HepG2 (cell line): ENCODE data around the gene STPG4. TPM values are rescaled to one million over a fixed set of nuclear protein-coding genes. Genes with fewer than 3 reads are reported as not detected.
A peak's percentile ranks its signal among the peaks of the same experiment; 100 is the strongest.

Experiments used
- BRCA1 ChIP-seq: sonication (generic); formaldehyde crosslinking; IDR thresholded peaks from 2 replicates; pipeline ENCODE4 v1.4.0; 2020; ENCODE audit warnings: missing genetic modification reagents
- CREB1 ChIP-seq, 2 experiments: fragments of 450-650 bp in 1 of 2; IDR thresholded peaks; 2 replicates each; pipeline ENCODE4 v1.6.1; 2016 to 2017; ENCODE audit warnings: control low read depth in 1 of 2, mild to moderate bottlenecking in 1 of 2, missing compliant biosample characterization in 1 of 2, missing genetic modification characterization in 1 of 2
- GPBP1L1 ChIP-seq: sonication (generic); formaldehyde crosslinking; IDR thresholded peaks from 2 replicates; pipeline ENCODE4 v1.5.0; 2020; ENCODE audit warnings: mild to moderate bottlenecking, missing genetic modification reagents
- IRF9 ChIP-seq: sonication (generic); formaldehyde crosslinking; IDR thresholded peaks from 2 replicates; pipeline ENCODE4 v1.8.0; 2022; ENCODE audit warnings: missing genetic modification reagents, mild to moderate bottlenecking, borderline replicate concordance
- MED13 ChIP-seq: sonication (generic); formaldehyde crosslinking; IDR thresholded peaks from 2 replicates; pipeline ENCODE4 v1.5.0; 2020; ENCODE audit warnings: missing genetic modification reagents
- MTF2 ChIP-seq: sonication (generic); formaldehyde crosslinking; IDR thresholded peaks from 2 replicates; pipeline ENCODE4 v1.5.0; 2020; ENCODE audit warnings: missing genetic modification reagents, borderline replicate concordance
- NRL ChIP-seq: sonication (generic); formaldehyde crosslinking; IDR thresholded peaks from 2 replicates; pipeline ENCODE4 v1.5.0; 2020; ENCODE audit warnings: missing genetic modification reagents, mild to moderate bottlenecking, moderate library complexity, borderline replicate concordance
- PHB2 ChIP-seq: fragments of 450-650 bp; IDR thresholded peaks from 2 replicates; pipeline ENCODE4 v1.6.1; 2018; ENCODE audit not compliant: partially characterized antibody
- POLR2AphosphoS2 ChIP-seq: IDR thresholded peaks from 2 replicates; pipeline ENCODE4 v1.6.1; 2011; ENCODE audit warnings: low read depth, low read length, improper control_type of control experiment
- SYNCRIP ChIP-seq: fragments of 200-400 bp; formaldehyde crosslinking; IDR thresholded peaks from 2 replicates; pipeline ENCODE4 v1.6.1; 2018; ENCODE audit warnings: mild to moderate bottlenecking, low read depth, low read length; ENCODE audit not compliant: insufficient read depth
- ZBTB40 ChIP-seq, 2 experiments: fragments of 450-650 bp in 1 of 2; sonication (generic) in 1 of 2; formaldehyde crosslinking in 1 of 2; IDR thresholded peaks; 2 replicates each; pipeline versions ENCODE4 v1.6.1 to v1.8.0; 2016 to 2022; ENCODE audit warnings: antibody characterized with exemption in 1 of 2, mild to moderate bottlenecking in 1 of 2, missing genetic modification reagents in 1 of 2
- ZFP1 ChIP-seq: IDR thresholded peaks from 2 replicates; pipeline ENCODE4 v1.6.1; 2016
- ZFX ChIP-seq: sonication (generic); formaldehyde crosslinking; IDR thresholded peaks from 2 replicates; pipeline ENCODE4 v1.4.0; 2020; ENCODE audit warnings: mild to moderate bottlenecking, low read depth, missing genetic modification reagents, moderate library complexity
- ZNF343 ChIP-seq: sonication (generic); formaldehyde crosslinking; IDR thresholded peaks from 2 replicates; pipeline ENCODE4 v1.4.0; 2020; ENCODE audit warnings: mild to moderate bottlenecking, missing genetic modification reagents
- ZNF510 ChIP-seq: sonication (generic); formaldehyde crosslinking; IDR thresholded peaks from 2 replicates; pipeline ENCODE4 v1.4.0; 2020; ENCODE audit warnings: low read depth, mild to moderate bottlenecking, missing genetic modification reagents
- ZNF703 ChIP-seq: sonication (generic); formaldehyde crosslinking; IDR thresholded peaks from 2 replicates; pipeline ENCODE4 v1.5.1; 2020; ENCODE audit warnings: missing genetic modification reagents, mild to moderate bottlenecking, moderate library complexity, borderline replicate concordance
- ZNF720 ChIP-seq: sonication (generic); formaldehyde crosslinking; IDR thresholded peaks from 2 replicates; pipeline ENCODE4 v1.4.0; 2020; ENCODE audit warnings: missing genetic modification reagents
- polyA plus RNA-seq, 8 experiments: library from polyadenylated mRNA; depleted of rRNA in 3 of 8; stranded (reverse) in 7 of 8; unstranded in 1 of 8; fragments of >200 nt; fragmentation: Illumina TruSeq in 4 of 8; extraction: Trizol in 4 of 8; gene quantifications; 2 replicates each; pipeline versions ENCODE4 v1.2.1 to v1.2.3, GENCODE V29; 2011 to 2016; ENCODE audit warnings: low read depth in 4 of 8, missing spikeins in 1 of 8, mixed read lengths in 1 of 8; ENCODE audit not compliant: insufficient read depth in 1 of 8
- total RNA-seq, 5 experiments: library from RNA; depleted of rRNA; stranded (reverse); fragments of >200 nt; fragmentation: Illumina TruSeq; extraction: Trizol; gene quantifications; 2 replicates each; pipeline ENCODE4 v1.2.3, GENCODE V29; 2016; ENCODE audit warnings: low read depth in 1 of 5

Gene STPG4
- total and polyA plus RNA-seq, 2 of the 13 experiments (the other 11 are each of a cell fraction or from before 2014, with no cell fraction given) = 0.11 to 0.15 TPM

GRCh38 chr2:47070920-47071824 is 83.9 kb downstream of the STPG4 start (continued):
- TF ChIP-seq ZBTB40 (IDR thresholded peaks at IDR 0.05) = no peak
- TF ChIP-seq ZBTB40 (CRISPR knock-in tag; IDR thresholded peaks at IDR 0.05) = peak; percentile 40; the same call in 1 of the 2 replicates
- TF ChIP-seq BRCA1 (CRISPR knock-in tag) = no peak
- no peak for TF ChIP-seq POLR2AphosphoS2
- no peak; the same call in 1 of the 2 replicates for TF ChIP-seq NRL (CRISPR knock-in tag)
- peak; percentile 82; the same call in 1 of the 2 replicates for TF ChIP-seq MED13 (CRISPR knock-in tag)
- TF ChIP-seq ZFP1 (CRISPR knock-in tag) = no peak
- TF ChIP-seq MTF2 (CRISPR knock-in tag) = no peak
- no peak for TF ChIP-seq PHB2
- TF ChIP-seq GPBP1L1 (CRISPR knock-in tag) = no peak
- no peak for TF ChIP-seq SYNCRIP
- TF ChIP-seq IRF9 (CRISPR knock-in tag) = 0 out of 2 replicates have a peak, but pooled peaks have one; percentile 46
- 0 out of 2 replicates have a peak, but pooled peaks have one; percentile 54 for TF ChIP-seq ZNF703 (CRISPR knock-in tag)
- no peak for TF ChIP-seq ZNF510 (CRISPR knock-in tag)
- TF ChIP-seq ZNF720 (CRISPR knock-in tag) = no peak
- TF ChIP-seq CREB1 (IDR thresholded peaks at IDR 0.05) = no peak
- no peak for TF ChIP-seq CREB1 (CRISPR knock-in tag; IDR thresholded peaks at IDR 0.05)
- peak; percentile 72; the same call in 1 of the 2 replicates for TF ChIP-seq ZFX (CRISPR knock-in tag)
- TF ChIP-seq ZNF343 = no peak
